Liver (tissue), 9 donors: ENCODE data around the gene ZBTB26. TPM values are rescaled to one million over a fixed set of nuclear protein-coding genes. Genes with fewer than 3 reads are reported as not detected.

Source experiments
- DNase-seq: peaks from one replicate; pipeline ENCODE4 v3.0.0-alpha.2; 2017; ENCODE audit warnings: low spot score
- H3K27ac ChIP-seq, 2 donors: one replicate each; pipeline ENCODE4 v1.7.0; 2013; ENCODE audit warnings: inconsistent platforms in 2 of 2, low read length in 2 of 2, control low read depth in 1 of 2, low read depth in 1 of 2, mild to moderate bottlenecking in 1 of 2
- H3K27me3 ChIP-seq, 4 donors: one replicate each; pipeline versions ENCODE4 v1.6.1 to v1.7.0; 2013; ENCODE audit warnings: low read length in 3 of 4, inconsistent platforms in 1 of 4, mild to moderate bottlenecking in 1 of 4, moderate library complexity in 1 of 4; ENCODE audit not compliant: control insufficient read depth in 4 of 4, insufficient read depth in 4 of 4
- H3K36me3 ChIP-seq, 4 donors: one replicate each; pipeline versions ENCODE4 v1.6.1 to v1.7.0; 2013; ENCODE audit warnings: low read length in 3 of 4, mild to moderate bottlenecking in 3 of 4, low read depth in 1 of 4, moderate library complexity in 1 of 4; ENCODE audit not compliant: control insufficient read depth in 4 of 4, insufficient read depth in 3 of 4
- H3K4me1 ChIP-seq, 4 donors: one replicate each; pipeline versions ENCODE4 v1.6.1 to v1.7.0; 2013; ENCODE audit warnings: low read length in 3 of 4, mild to moderate bottlenecking in 3 of 4, moderate library complexity in 1 of 4; ENCODE audit not compliant: control insufficient read depth in 4 of 4, insufficient read depth in 4 of 4
- H3K4me3 ChIP-seq, 3 donors: one replicate each; pipeline versions ENCODE4 v1.6.1 to v1.7.0; 2013; ENCODE audit warnings: low read length in 3 of 3, control low read depth in 1 of 3, low read depth in 1 of 3, mild to moderate bottlenecking in 1 of 3
- H3K9ac ChIP-seq, 2 donors: one replicate each; pipeline ENCODE4 v1.7.0; 2013; ENCODE audit warnings: low read length in 2 of 2, mild to moderate bottlenecking in 2 of 2, moderate library complexity in 2 of 2, control low read depth in 1 of 2, low read depth in 1 of 2
- H3K9me3 ChIP-seq, 4 donors: one replicate each; pipeline versions ENCODE4 v1.6.1 to v1.7.0; 2013; ENCODE audit warnings: low read length in 3 of 4; ENCODE audit not compliant: control insufficient read depth in 4 of 4
- CTCF ChIP-seq: fragments of 150-350 bp; IDR thresholded peaks from 2 replicates; pipeline ENCODE4 v1.5.1; 2017; ENCODE audit warnings: improper control_type of control experiment, low read depth, low read length; ENCODE audit not compliant: missing input control
- EGR1 ChIP-seq, 2 donors: IDR thresholded peaks; 2 replicates each; pipeline ENCODE4 v1.6.1; 2016 to 2018; ENCODE audit warnings: antibody characterized with exemption in 2 of 2, low read depth in 2 of 2
- FOXA1 ChIP-seq: IDR thresholded peaks from 2 replicates; pipeline ENCODE4 v1.6.1; 2016; ENCODE audit warnings: antibody characterized with exemption
- GABPA ChIP-seq, 2 donors: IDR thresholded peaks in 1 of 2; conservative IDR thresholded peaks in 1 of 2; 2 replicates each; pipeline ENCODE4 v1.6.1; 2016; ENCODE audit warnings: antibody characterized with exemption in 2 of 2, mild to moderate bottlenecking in 1 of 2, moderate library complexity in 1 of 2
- HNF4A ChIP-seq, 2 donors: conservative IDR thresholded peaks; 2 replicates each; pipeline ENCODE4 v1.6.1; 2016; ENCODE audit warnings: antibody characterized with exemption in 2 of 2, mild to moderate bottlenecking in 2 of 2
- HNF4G ChIP-seq: IDR thresholded peaks from 2 replicates; pipeline ENCODE4 v1.6.1; 2016; ENCODE audit warnings: antibody characterized with exemption
- JUND ChIP-seq, 2 donors: IDR thresholded peaks; 2 replicates each; pipeline ENCODE4 v1.6.1; 2016; ENCODE audit warnings: antibody characterized with exemption in 2 of 2
- TAF1 ChIP-seq: conservative IDR thresholded peaks from 2 replicates; pipeline ENCODE4 v1.6.1; 2016; ENCODE audit warnings: antibody characterized with exemption, mild to moderate bottlenecking
- ZBTB33 ChIP-seq: IDR thresholded peaks from 2 replicates; pipeline ENCODE4 v1.6.1; 2016; ENCODE audit warnings: antibody characterized with exemption
- WGBS: extraction: QIAGEN DNeasy Blood & Tissue Kit; methylation state at CpG from one replicate; pipeline ENCODE4 v1.1.7; 2013; 5-methylcytosine and 5-hydroxymethylcytosine counted together
- polyA plus RNA-seq, 2 donors: library from polyadenylated mRNA; stranded (reverse) in 1 of 2; unstranded in 1 of 2; fragments of 200-250 nt in 1 of 2; fragments of >200 nt in 1 of 2; fragmentation: Nextera tagmentation in 1 of 2; extraction: Ambion mirVana in 1 of 2; gene quantifications; one replicate each; pipeline versions ENCODE4 v1.2.1 to v1.2.3, GENCODE V29; 2013 to 2015
- total RNA-seq, 2 donors: library from RNA; depleted of rRNA; stranded (reverse); fragments of >200 nt; gene quantifications; one replicate each; pipeline ENCODE4 v1.2.3, GENCODE V29; 2014
- TF ChIP-seq, protein P1 (sequence below): IDR thresholded peaks from 2 replicates; pipeline ENCODE4 v1.6.1; 2016; ENCODE audit warnings: antibody characterized with exemption
- TF ChIP-seq, protein P2 (sequence below): IDR thresholded peaks from 2 replicates; pipeline ENCODE4 v1.6.1; 2016; ENCODE audit warnings: antibody characterized with exemption, mild to moderate bottlenecking
- donor health status: healthy.
- donor health status: healthy.
- donor health status: healthy.
- donor health status: healthy.
- donor health status: healthy.

ZBTB26 gene
- total and polyA plus RNA-seq, 4 donors, result 0.63 to 3.3 (median 1.3) TPM

DNA sequence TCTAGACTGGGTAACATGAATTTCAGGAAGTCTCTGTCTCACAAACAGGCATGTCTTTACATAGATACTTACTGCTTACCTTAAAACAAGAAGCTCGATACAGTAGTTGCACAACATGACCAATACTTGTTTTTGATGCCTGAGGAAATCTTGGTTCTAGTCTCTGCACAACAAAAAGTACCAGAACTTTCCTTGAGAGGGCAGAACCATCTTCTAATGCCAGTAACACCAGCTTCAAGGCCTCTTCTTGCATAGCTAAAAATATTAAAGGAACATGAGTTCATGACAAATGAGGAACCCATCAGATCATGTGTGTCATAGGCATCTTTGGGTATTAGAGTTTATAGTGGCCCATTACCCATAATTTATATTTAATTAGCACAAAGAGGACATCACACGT is 48.2 kb downstream of the ZBTB26 start:
- Histone ChIP-seq H3K9me3 (no peaks in the 10 kb centered on the region), H3K36me3 (peaks cover 11 to 54% (median 34%) of the 10 kb centered on the region in 4 donors), H3K27ac (no peak overlapping the region), H3K4me3 (no peak overlapping the region), H3K4me1 (no peaks in the 10 kb centered on the region), H3K9ac (no peak overlapping the region), H3K27me3 (no peaks in the 10 kb centered on the region)
- TF ChIP-seq EGR1 (IDR thresholded peaks at IDR 0.05; ENCODE audit: low read depth in 2 of 2), result no peak
- TF ChIP-seq, protein P1, sequence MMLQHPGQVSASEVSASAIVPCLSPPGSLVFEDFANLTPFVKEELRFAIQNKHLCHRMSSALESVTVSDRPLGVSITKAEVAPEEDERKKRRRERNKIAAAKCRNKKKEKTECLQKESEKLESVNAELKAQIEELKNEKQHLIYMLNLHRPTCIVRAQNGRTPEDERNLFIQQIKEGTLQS, result no peak
- no peak for TF ChIP-seq TAF1
- TF ChIP-seq HNF4G, result no peak
- no peak for TF ChIP-seq JUND (IDR thresholded peaks at IDR 0.05)
- TF ChIP-seq FOXA1, result no peak
- TF ChIP-seq, protein P2, sequence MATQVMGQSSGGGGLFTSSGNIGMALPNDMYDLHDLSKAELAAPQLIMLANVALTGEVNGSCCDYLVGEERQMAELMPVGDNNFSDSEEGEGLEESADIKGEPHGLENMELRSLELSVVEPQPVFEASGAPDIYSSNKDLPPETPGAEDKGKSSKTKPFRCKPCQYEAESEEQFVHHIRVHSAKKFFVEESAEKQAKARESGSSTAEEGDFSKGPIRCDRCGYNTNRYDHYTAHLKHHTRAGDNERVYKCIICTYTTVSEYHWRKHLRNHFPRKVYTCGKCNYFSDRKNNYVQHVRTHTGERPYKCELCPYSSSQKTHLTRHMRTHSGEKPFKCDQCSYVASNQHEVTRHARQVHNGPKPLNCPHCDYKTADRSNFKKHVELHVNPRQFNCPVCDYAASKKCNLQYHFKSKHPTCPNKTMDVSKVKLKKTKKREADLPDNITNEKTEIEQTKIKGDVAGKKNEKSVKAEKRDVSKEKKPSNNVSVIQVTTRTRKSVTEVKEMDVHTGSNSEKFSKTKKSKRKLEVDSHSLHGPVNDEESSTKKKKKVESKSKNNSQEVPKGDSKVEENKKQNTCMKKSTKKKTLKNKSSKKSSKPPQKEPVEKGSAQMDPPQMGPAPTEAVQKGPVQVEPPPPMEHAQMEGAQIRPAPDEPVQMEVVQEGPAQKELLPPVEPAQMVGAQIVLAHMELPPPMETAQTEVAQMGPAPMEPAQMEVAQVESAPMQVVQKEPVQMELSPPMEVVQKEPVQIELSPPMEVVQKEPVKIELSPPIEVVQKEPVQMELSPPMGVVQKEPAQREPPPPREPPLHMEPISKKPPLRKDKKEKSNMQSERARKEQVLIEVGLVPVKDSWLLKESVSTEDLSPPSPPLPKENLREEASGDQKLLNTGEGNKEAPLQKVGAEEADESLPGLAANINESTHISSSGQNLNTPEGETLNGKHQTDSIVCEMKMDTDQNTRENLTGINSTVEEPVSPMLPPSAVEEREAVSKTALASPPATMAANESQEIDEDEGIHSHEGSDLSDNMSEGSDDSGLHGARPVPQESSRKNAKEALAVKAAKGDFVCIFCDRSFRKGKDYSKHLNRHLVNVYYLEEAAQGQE, result no peak
- no peak for TF ChIP-seq HNF4A (conservative IDR thresholded peaks at IDR 0.05)
- no peak for TF ChIP-seq CTCF
- no peak for DNase-seq
- WGBS, result 93% methylated on average over 2 of the region's 2 CpGs

DNA sequence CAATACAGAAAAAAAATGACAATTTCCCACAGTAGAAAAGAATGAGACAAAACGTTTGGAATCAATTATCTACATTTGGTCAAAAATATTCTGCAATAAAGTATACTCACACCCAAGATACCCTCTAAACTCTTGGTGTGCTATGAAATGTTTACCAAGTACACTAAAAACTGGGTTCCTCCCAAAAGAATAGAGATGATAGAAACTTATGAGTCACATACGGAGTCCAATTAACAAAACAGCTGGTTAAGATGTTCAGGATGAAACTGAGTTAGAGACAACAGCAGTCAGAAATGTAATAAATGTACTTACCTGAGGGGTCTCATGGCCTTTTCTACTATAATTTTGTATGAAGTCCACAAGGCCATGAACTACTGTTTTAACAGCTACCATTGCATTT is 51.9 kb downstream of the ZBTB26 start:
- no peak for TF ChIP-seq ZBTB33
- TF ChIP-seq JUND (IDR thresholded peaks at IDR 0.05), result no peak
- no peak for TF ChIP-seq GABPA (IDR thresholded peaks at IDR 0.05 in 1 of 2, conservative IDR thresholded peaks at IDR 0.05 in 1 of 2)
- TF ChIP-seq FOXA1, result no peak
- TF ChIP-seq CTCF, result no peak
- no peak overlapping the region for H3K4me3 ChIP-seq
- H3K36me3 ChIP-seq, result peaks cover 14 to 74% (median 62%) of the 10 kb centered on the region in 4 donors
- H3K27ac ChIP-seq, result no peak overlapping the region
- no peak for DNase-seq
- no peaks in the 10 kb centered on the region for H3K4me1 ChIP-seq
- WGBS, result 81% methylated on average over 2 of the region's 2 CpGs
- H3K27me3 ChIP-seq, result no peaks in the 10 kb centered on the region
- H3K9me3 ChIP-seq, result no peaks in the 10 kb centered on the region
- no peak overlapping the region for H3K9ac ChIP-seq
